Ureter (tissue), 1 donor: ENCODE data around the gene LEKR1. TPM values are rescaled to one million over a fixed set of nuclear protein-coding genes. Genes with fewer than 3 reads are reported as not detected.
"Not testable (repeated sequence)": the region's sequence is repeated elsewhere in the genome, so short reads cannot be mapped to it uniquely, and the experiment has no call there.

ENCODE experiments used
- DNase-seq: peaks from one replicate; pipeline ENCODE4 v3.0.0-alpha.2; 2020; ENCODE audit warnings: low spot score
- total RNA-seq: library from RNA; stranded (reverse); gene quantifications from one replicate; pipeline ENCODE4 v1.2.4, GENCODE V29; 2023
- donor health status: DM: yes; HTN: yes; CAD: no.

The LEKR1 gene
- total RNA-seq = 3.5 TPM

DNA sequence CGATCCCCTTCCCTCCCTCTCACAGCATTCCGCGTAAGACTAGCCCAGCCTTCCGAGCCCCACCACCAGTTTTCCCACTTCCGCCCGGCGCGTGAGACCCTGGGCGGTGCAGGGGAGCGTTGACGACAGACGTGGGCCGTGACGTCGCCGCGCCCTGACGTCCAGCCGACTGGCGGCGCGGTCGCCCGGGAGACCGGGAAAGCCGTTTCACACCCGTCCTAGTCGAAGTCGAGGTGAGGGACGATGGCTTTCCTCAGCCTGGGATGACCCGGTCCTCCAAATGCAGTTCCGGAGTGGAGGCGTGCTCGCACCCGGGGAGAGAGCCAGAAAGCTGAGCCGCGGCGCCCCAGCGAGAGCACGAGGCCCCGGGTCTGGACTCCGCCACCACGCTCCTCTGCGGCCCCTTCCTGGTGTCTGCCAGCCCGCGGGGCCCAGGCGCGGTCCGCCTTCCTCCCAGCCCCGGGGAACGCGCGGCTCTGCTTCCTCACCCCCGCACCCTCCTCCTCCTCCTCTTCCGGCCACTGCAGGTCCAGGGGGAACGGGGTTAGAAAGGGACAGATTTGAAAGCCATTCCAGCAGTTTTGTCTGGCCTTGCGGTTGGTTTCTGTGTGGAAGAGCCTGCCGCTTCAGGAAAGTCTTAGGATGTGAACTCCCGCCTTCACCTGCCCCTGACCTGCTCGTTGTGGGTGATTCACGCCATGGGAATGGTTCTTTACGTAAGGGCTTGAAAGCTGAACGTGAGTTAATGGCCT, at the start of gene LEKR1:
Gene LEKR1 (plus strand): TSS at position 210 of the 752 bp plus-strand sequence. CDS start 2,977 bp downstream, outside the sequence.
- DNase-seq = peak; percentile 87

DNA sequence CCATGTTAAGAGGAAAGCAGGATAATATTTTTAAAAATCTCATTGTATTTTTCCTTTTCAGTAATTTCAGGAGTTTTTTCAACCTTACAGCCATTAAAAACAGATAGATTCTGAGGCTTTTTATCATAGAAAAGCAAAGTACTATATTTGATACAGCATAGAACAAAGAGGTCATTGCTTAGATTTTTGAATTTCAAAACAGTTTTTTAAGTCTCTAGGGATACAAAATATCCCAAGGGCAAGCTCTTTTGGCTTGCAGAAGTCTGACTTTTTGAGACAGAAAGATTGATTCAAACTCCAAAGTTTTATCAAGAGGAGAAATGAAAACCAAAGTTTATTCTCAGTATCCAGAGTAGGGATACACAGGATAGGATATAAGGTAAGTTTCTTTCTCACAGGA, 49.3 kb upstream of the LEKR1 start:
- no peak for DNase-seq

DNA sequence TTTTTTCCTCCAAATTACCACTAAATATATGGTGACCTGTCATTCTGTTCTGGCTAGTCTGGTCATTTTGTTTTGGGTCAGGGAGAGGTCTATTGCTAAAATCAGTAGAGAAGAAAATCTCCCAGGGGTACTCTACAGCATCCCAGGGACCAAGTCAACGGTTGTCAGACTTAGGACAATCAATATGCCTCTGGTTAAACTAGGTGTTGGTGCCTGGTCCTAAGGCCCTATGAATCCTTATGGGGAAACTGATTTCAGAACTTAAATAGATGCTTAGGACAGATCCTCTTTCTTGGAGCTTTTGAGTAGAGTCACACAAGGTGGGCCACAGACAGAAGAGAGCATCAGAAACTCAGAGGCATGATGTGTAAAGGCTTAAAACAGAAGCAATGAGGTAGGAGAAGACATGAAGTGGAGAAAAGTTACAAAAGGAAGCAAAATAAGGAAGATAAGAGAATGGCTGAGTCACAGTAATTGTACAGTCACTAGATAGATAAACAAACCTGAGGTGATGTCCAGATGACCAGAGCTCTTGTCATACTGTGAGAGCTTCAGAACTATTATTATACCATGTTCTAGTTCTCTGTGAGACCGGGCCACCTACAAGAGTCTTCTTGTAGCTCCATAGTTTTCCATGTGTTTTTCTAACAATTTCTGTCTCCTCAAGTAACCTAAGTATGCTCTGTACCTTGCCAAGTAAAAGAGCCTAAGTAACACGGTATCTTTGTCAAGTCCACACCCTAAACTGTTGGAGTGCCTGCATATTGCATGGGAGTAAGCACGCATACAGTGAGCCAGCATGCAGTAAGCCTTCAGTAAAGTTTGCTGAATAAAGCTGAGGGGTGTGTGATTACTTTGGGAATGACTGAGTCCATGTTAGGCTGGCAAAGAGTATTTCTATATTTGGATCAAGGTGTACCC, 44.6 kb upstream of the LEKR1 start:
- no peak for DNase-seq

DNA sequence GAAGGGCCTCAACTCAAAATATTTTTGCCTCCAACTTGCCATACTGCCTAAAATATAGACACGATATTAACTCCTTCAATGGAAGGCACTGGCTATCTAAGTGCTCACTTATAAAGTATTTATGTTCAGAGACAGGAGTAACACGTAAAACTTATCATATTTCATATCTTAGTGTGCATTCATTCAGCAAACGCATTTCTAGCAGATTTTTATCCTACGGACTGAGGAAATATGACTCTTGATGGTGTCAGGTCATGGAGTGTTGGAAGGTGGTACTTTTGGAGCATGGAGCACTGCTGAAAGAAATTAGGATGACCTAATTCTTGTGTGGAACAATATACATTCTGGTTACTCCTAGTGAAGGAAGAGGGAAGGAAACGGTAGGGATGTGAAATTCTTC, 43.8 kb upstream of the LEKR1 start:
- no peak for DNase-seq

DNA sequence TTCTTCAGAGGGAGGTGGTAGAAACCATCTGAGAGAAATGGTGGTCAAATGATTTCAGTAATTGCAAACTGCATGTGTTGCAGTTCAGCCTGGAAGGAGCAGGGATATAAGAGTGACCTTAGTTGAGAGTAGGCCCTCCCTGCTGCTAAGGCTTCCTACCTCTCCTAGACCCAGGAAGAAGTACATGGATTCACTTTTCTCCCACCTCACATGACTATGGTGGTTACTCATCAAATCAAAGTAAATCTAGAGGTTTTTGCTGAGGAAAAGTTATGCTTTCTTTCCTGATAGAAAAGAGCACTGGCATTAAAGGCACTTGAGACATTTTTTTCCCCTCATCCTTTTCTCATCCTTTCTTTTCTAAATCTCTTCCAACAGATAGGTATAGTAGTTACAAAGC, 43.2 kb upstream of the LEKR1 start:
- no peak for DNase-seq

DNA sequence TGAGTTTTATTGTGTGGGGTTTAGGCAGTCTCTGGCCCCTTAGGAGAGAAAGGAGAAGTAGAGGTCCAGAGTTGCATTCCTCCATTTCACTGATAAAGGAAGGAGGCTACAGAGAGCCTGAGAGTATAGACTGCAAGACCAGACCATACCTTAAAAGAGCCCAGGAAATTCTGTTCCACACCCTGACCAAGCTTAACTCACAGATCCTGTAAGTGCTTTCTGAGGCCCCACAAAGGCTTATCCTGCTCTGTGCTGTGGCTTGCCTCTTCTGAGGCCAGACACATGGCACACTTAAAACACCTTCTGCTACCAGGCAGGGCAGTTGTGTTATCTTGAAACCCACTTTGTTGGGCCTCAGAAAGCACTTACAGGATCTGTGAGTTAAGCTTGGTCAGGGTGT, 39.2 kb upstream of the LEKR1 start:
- DNase-seq = no peak

DNA sequence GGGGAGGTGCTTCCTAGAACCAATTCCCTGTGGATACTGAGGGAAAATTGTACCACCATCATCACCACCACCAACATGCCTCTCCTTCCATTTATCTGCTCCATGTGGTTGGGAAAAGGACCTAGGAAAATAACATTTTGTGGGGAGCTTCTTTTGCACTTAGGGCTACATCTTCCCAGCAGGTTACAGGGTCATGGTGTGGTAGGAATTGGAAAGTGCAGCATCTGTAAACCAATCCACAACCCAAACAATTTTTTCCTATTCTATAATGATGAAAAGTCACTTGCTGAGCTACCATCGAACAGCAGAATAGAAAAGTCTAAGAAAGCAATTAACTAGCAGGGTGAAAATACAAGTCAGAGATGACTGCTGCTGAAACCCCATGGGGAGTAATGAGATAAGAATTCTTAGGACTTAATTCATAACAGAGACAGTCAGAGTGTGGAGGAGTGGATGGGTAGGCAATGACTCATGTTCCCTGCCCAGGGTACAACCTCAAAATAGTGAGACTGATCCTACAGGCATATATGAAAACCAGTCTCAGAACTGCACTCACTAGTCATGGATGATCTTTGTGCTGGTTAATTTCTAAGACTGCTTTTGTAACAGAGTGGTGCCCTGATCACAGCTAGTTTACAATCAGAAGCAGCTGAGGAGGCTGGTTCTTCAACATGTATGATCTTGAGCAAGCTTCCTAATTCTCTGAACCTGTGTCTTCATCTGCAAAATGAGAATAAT, 38.1 kb upstream of the LEKR1 start:
- DNase-seq = no peak

DNA sequence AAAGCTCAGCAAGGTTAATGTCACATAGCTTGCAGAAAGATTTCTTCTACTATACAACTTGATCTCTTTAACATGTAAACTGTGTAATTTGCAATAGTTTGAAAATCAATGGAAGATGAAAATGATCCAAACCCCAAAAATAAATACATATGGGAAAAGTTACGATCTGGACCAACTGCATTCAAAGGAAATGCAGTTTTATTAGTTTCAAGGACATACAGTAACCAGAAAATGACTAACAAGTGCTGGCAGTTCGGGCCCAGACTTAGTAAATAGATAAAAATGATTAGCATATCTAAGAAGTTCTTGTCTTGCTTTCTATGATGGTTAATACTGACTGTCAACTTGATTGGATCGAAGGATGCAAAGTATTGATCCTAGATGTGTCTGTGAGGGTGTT, 37.3 kb upstream of the LEKR1 start:
- no peak for DNase-seq

DNA sequence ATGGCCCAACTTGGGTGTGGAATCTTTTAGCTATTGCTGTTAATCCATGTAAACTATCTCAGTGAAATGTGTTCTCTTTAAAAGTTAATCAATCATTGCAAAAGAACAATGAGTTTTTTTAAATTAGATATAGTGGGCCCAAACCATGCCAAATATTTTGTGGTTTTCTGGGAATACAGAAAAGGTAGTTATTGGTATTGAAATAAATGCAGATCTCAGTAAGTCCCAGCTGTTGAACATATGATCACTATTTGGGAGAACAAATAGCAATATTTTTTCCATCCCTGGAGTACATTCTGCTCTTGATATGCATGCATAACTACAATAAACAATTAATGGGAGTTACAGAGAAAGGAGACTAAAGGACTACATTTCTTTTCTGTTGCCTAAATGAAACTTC, 36.0 kb upstream of the LEKR1 start:
- no peak for DNase-seq

DNA sequence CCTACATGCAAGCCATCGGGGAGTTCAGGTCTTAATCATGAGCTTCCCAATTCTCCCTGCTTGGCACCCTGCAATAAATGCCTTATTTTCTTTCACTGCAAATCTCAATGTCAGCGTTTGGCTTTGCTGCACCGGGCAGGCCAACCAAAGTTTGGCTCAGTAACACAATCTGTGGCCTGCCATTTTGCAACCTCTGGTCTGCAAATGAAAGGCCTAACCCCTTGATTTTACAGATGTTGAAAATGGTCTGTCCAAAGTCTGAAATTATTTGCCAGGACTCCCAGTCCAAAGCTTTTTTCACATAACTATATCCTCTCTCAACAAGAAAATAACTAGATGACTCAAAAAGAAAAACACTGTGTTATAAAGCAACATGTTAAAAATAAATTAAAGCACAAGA, 34.0 kb upstream of the LEKR1 start:
- no peak for DNase-seq

DNA sequence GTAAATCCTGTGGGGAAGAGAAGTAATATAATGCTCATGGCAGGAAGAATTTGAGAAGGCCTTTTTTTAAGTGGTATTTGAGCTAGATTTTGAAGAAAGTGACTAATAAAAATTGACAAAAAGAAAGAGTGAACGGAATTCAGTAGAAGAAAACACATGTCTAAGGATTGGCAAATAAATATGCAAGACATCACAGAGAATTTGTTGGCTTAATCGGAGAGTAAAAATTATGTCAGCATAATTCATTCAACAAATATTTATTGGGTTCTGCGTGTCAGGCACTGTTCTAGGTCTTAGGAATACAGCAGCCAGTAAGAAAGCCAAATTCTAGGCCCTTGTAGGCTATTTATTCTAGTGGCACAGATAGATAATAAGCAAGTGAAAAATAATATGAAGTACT, 33.6 kb upstream of the LEKR1 start:
- DNase-seq = no peak

DNA sequence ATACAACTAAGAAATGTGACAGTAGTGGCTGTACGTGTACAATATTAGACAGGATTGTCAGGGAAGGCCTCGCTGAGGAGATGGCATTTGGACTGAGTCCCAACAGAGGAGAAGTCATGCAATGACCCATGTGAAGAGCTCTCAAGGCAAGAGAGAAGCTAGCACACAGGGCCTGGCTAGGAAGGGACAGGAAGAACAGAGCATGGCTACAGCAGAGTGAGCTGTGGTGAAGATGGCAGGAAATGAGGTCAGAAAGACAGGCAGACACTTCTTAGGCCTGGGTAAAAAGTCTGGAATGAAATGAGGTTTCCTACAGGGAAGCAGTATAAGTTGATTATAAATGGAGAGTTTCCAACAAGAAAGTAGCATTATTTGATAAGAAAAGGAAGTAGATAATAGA, 33.2 kb upstream of the LEKR1 start:
- DNase-seq = no peak

DNA sequence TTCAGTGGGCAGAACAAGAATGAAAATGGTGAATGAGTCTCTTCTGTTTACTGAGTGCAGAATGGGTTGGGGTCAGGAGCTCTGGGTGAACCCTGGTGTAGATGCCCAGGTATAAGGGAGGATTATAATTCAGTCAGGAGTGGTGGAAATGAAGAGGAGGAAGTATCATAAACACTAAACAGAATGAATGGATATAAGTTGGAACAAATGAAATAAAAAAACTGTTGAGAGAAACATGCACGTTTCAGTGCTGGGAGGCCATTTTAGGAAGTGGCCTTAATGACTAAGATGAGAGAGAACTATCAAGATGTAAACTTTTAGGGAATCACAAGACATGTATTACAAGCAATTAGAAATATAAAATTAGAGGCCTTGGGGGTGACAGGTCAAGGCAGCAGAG, 32.8 kb upstream of the LEKR1 start:
- DNase-seq = no peak

DNA sequence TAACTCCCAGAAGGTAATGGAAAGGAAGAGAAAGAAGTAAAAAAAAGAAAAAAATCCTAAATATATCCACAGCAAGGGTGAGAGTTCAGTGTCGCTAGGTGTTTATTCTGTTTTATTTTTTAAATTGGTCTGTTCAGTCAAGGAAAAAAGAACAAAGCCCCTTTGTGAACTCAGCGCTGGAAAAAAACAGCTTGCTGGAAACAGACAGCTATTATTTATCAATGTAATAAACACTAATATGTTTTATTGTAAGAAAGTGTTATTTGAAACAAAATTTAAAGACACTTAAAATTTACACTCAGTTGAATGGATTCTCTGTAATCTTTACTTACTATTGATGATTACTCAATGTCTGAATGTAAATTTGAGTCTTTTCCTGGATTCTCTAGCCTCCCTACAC, 32.3 kb upstream of the LEKR1 start:
- no peak for DNase-seq

DNA sequence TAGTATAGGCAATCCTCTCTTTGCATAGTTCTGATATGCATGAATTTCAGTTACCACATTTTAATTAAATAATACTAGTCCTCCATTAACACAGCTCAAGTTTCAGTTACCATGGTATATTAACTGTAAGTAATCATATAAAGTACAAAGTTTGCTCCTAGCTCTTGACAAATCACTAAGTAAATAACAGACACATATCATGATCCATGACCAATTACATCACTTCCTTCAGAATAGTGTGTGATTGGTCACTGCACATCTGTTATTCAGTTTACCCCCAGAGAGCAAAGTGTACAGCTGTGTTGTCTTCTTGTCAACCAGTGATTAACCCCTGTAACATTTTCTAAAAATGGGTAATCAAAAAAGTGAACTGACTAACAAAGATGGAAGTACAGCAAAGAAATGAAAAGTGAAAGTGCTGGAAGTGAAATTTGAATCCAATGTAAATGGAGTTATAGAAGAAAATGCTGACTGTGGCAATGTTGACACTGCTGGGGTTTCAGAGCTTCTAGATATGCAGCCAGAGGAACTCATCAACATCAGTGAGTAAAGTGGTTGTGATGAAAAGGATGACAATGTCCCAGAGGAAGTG, 30.2 kb upstream of the LEKR1 start:
- no peak for DNase-seq

DNA sequence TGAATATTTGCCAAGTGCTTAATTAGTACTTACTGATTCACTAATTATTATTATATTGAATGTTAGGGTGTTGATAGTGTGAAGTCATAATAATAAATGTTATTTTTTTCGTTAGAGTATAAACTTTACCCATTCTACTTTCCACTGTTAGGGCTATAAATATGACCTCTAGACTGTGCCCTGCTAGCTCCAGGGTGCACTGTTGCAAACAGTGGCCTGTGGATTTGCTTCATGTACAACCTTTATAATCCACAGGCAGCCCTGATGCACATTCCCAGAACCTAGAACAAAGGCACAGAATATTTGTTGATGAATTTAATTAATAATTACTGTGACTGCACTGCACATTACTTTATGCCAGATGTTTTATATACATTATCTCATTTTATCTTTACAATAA, 28.8 kb upstream of the LEKR1 start:
- no peak for DNase-seq

DNA sequence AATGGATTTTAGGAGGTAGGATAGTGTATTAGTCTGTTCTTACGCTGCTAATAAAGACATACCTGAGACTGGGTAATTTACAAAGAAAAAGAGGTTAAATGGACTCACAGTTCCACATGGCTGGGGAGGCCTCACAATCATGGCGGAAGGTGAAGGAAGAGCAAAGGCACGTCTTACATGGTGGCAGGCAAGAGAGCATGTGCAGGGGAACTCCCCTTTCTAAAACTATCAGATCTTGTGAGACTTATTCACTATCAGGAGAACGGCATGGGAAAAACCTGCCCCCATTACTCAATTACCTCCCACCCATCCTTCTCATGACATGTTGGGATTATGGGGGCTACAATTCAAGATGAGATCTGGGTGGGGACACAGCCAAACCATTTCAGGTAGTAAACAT, 25.9 kb upstream of the LEKR1 start:
- DNase-seq = not testable (repeated sequence)

DNA sequence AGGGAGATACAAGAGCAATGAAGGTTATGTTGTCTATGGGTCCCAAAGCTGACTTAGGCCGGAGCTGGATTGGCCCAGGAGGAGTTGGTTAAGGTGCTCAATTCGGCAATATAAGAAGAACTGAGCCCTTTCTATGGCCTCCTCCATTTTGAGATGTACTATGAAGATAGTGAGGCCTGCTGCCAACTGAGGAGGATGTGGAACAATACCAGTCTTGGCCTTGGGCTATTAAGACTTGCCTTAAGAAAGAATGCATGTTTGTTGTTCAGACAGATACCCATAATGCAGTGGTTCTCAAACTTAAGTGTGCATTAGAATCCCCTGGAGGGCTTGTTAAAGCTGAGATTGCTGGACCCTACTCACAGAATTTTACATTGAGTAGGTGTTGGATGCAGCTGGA, 24.4 kb upstream of the LEKR1 start:
- DNase-seq = no peak

DNA sequence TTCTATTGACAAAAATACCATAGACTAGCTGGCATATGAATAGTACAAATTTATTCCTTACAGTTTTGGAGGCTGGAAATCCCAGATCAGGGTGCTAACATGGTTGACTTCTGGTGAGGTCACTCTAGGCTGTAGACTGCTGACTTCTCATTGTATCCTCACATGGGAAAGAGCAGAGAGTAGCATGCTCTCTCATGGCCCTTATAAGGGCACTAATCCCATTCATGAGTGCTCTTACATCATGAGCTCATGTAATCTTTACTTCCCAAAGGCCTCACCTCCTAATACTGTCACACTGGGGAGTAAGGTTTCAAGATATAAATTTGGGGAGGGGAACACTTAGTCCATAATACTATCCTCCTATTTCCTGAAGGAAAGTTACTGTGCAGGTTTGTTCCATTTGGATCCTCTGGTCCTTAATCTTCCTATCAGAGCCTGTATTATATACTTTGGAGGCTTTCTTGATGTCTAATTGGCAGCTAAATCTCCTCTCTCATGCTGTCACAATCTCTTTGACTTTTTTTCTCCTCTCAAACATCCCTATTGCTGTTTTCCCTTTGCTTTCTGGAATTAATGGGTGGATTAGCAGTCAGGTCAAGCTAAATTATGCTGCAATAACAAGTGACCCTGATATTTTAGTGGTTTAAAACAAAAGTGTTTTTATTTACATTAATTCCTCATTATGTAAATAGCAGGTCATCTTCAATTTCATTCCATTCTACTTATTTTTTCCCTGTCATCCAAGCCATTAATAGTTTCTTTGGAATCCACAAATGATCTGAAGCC, 23.1 kb upstream of the LEKR1 start:
- DNase-seq = no peak

DNA sequence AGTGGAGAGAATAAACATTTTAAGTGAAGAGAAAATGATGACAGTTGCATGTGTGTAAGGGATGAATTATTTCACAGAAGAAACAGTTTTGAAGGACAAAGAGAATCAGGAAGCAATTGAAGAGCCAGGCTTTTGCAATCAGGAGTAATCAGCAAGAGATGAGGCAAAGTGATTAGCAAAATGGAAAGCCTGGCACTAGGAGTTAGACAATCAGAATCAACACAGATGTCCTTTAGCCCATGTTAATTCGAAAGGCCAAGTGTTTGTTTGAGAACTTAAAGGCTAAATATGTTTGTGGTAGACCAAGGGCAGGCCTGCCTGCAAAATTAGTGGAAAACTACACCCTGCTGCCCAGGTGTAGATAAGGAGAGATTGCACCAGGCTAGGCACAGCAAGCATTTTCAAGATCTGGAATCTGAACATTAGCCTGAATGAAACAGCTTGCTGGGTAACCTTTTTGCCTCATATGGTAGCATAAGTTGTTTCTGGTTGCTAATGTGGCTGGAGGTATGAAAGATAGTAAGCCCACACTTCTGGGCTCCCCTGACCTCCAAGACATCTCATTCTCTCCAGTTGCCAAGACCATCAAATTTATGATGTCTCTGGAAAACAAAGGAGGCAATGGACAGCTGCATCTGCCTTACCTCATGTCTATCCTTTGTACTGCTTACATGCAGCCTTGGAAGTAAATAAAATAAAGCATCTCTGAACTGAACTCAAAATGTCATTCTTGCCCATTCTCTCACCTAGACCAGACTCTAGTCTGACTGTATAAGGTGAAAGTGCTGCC, 22.0 kb upstream of the LEKR1 start:
- no peak for DNase-seq
